HG02884 (cell line): ENCODE results near the gene UAP1L1.
A peak's percentile ranks its signal among the peaks of the same experiment; 100 is the strongest.
"Not testable (repeated sequence)": the region's sequence is repeated elsewhere in the genome, so short reads cannot be mapped to it uniquely, and the experiment has no call there.

ENCODE experiments used
- ATAC-seq: cut with Tn5 transposase; IDR thresholded peaks from one replicate; pipeline ENCODE4 v1.9.1; 2021; ENCODE audit warnings: mild to moderate bottlenecking, moderate library complexity; ENCODE audit not compliant: unreplicated experiment

UAP1L1 gene

DNA sequence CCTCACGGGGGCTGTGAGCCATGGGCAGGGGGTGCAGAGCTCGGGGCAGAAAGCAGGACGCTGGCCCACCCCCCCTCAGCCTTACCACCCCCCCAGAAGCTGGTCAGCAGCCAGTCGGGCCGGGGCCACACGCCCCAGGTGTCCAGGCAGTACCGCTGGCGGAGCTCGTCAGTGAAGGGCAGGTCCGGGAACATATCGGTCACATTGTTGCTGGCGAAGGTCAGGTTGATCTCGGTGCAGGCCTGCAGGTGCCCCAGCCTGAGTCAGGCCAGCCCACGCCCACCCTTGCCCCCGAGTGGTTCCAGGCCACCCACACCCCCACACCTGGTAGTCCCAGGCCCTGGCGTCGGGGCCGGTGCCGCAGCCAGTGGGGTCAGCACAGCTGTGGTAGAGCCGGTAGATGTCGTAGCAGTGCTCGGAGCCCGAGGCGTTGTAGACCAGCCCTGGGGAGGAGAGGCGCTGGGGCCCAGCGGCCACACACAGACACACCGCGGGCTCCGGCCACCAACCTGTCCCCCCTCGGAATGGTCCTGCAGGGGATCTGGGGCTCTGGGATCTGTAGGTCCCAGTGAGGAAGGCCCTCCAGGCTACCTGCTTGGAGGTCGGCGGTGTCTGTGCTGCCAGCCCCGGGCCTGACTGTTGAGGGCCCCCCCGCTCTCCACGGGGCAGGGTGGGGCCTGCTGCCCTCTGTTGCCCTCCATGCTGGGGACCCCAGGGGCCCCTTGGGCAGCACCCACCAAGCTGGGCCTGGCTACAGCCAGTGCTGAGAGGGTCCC lies 34.7 kb downstream of the UAP1L1 start:
- ATAC-seq, result no peak

GRCh38 chr9:137112564-137113384 lies 35.5 kb downstream of the UAP1L1 start:
- ATAC-seq, result no peak

DNA sequence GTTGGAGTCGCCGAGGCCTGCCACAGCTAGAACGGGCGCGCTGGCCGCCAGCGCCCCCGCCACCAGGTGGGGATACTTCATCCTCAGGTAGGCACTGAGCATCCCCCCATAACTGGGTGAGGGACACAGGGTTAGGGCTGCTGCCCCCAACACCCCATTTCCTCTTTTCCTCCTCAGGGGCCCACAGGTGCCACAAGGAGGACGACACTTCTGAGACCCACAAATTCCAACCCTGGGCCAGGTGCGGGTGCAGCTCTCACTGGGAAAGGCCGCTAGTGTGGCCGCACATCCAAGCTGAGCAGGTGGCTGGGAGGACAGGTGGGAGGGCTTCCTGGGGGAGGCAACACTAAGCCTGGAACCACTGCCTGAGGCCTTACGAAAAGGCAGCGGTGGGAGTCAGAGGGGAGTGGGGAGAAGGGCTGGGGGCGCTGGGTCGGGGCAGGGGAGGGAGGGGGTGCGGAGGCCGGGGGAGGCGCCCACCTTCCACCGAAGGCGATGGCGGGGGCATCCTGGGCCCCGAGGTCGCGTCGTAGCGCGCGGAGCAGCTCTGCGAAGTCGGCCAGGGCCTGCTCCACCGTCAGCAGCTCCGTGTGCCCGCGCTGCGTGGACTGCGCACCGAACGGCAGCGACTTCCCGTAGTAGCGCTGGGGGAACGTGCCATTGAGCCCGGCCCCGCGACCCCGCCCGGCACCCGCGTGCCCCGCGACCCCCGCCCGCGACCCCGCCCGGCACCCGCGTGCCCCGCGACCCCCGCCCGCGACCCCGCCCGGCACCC lies 36.3 kb downstream of the UAP1L1 start:
- no peak for ATAC-seq

DNA sequence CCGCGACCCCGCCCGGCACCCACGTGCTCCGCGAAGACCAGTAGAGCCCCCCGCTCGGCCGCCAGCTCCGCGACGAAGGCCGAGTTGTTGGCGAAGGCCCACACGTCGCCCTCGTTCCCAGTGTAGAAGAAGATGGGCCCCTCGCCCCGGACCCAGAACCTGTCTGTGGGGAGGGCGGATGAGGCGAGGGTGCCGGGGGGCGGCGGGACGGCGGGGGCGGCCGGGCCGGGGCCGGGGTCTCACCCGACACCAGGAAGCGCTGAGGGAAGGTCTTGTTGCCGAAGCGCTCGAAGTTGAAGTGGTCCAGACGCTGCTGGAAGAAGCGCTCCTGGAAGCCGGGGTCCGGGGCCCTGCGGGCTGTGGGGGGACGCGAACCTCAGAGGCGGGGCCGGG lies 36.9 kb downstream of the UAP1L1 start:
- ATAC-seq, result peak; percentile 17

DNA sequence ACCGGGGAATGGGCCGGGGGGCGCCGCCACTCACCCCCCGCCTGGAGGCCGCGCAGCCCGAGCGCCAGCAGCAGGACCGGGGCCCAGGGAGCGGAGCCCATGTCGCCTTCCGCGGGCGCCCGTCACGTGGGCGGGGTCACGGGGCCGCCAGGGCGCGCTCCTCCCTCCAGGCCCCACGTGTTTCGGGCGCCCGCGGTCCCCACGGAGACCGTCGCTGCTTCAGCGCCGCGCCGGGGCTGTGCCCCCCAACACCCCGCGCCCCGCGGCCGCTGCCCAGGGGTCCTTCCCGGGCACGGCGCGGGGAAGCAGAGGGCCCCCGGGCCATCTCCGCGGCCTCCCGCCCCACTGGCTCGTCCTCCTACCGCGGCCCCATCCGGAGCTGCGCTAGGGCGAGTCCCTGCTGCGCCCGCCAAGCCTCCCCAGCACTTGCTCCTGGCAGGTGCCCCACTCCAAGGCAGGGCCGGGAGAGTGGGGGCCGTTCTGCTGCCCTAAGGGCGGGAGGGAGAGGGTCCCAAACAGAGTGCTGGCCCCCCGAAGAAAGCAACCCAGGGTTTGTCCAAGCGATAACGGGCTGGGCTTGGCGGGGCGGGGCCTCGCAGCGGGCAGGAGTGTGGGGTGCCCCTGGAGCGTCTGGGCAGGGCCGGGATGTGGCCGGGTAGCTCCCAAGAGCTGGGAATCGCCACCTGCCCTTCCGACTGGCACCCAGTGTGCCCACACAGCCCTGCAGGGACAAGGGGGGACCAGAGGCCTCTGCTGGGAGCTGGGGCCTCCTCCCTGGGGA lies 37.5 kb downstream of the UAP1L1 start, which contains the start of gene DPP7:
TSS of gene DPP7 (minus strand) at position 121 of the 781 bp plus-strand sequence. CDS start at position 101, 20 bp downstream.
- ATAC-seq, result peak; percentile 65

DNA sequence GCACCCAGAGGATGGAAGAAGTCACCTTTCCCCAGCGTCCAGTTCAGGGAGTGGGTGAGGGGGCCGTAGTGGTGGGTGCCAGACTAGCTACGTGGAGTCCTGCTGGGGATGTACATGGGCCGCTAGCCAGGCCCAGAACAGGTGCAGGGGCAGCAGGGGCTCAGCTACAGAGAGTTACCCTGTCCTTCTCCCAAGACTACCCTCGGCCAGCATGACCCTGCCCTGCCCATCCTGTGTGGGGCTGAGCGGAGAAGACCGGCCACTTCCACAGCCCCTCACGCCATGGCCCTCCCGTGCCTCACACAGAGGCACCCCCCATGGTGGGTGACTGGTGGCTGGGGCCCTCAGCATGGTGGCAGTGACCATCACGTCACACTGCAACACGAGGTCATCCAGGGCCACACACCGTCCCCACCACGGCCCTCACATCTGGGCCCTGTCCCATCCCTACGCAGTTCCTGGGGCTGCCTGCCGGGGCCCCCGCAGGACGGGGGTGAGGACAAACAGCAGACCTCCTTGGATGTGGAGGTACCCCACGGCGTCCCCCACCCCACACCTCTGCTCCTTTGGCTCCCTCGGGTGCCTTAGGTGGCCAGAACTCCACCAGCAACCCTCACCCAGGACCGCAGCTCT lies 38.2 kb downstream of the UAP1L1 start:
- ATAC-seq, result no peak

GRCh38 chr9:137116027-137116507 lies 38.8 kb downstream of the UAP1L1 start:
- ATAC-seq, result no peak

GRCh38 chr9:137116728-137117127 lies 39.4 kb downstream of the UAP1L1 start:
- no peak for ATAC-seq

DNA sequence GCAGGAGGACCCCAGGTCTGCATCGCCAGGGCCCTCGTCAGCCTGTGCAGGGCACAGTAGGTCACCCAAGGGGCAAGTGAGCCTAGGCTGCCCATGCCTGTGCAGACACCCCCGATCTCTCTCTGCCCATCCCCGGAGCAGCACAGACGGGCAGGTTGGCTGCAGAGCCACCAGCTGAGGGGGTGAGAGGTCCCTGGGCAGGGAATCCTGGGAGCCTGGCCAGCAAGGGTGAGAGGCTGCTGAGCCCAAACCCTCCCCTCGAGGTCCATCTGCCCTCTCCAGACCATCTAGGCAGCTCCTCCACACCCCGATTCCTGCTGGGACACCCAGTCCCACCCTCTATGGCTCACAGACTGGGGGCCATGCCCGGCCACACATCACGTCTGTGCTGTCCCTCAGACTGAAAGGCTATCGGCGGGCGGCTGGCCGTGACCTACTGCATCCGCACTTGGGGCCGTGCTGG lies 40.0 kb downstream of the UAP1L1 start:
- no peak for ATAC-seq

- ATAC-seq, result not testable (repeated sequence)
These were observed 40.8 kb downstream of the UAP1L1 start for GRCh38 chr9:137118092-137118603.

DNA sequence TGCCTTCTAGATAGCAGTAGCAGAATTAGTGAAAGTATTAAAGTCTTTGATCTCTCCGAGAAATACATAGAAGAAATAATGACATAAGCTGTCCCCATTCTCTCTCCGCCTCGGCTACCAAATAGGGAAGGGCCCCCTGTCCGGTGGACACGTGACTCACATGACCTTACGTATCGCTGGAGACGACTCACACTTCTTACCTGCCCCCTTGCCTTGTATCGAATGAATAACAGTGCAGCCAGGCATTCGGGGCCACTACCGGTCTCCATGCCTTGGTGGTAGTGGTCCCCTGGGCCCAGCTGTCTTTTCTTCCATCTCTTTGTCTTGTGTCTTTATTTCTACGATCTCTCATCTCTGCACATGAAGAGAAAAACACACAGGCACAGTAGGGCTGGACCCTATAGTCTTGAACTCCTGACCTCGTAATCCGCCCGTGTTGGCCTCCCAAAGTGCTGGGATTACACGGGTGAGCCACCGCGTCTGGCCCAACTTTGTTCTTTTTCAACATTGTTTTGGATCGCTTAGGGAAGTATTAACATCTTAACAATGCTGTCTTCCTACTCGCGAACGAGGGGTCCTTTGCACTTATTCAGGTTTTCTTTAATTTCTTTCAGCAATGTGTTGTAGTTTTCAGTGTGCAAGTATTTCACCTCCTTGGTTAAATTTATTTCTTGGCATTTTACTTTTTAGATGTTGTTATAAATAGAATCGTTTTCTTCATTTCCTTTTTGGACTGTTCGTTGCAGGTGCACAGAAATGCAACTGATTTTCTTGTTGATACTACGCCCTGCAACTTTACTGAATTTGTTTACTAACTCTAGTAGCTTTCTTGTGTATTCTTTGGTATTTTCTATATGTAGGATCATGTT lies 44.8 kb downstream of the UAP1L1 start:
- ATAC-seq, result not testable (repeated sequence)

DNA sequence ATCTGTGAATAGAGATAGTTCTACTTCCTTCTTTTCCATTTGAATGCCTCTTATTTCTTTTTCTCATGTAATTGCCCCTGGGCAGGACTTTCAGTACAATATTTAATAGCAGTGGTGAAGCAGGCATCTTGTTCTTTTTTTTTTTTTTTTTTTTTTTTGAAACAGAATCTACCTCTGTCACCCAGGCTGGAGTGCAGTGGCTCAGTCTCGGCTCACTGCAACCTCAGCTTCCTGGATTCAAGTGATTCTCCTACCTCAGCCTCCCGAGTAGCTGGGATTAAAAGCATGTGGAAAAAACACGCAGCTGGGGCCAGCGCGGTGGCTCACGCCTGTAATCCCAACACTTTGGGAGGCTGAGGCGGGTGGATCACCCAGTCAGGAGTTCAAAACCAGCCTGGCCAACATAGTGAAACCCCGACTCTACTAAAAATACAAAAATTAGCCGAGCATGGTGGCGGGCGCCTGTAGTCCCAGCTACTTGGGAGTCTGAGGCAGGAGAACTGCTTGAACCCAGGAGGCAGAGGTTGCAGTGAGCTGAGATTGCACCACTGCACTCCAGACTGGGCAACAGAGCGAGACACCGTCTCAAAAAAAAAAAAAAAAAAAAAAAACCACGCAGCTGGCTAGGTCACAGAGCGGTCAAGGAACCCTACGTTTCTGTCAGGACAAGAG lies 45.6 kb downstream of the UAP1L1 start:
- not testable (repeated sequence) for ATAC-seq

DNA sequence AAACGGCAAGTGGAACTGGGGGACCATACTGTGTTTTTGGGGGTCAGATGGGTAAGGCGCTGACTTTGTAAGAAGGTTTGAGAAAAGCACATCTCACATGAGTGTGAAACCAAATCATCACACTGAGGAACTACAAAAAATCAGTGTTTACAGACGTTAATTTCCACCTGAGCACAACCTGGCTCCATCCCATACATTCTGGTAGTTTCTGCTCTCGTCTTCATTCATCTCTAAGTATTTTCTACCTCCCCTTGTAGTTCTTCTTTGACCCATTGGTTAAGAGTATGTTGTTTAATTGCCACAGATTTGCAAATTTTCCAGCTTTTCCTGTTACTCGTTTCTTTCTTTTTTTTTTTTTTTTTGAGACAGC lies 46.1 kb downstream of the UAP1L1 start:
- ATAC-seq, result no peak

- ATAC-seq, result not testable (repeated sequence)
These were observed 46.7 kb downstream of the UAP1L1 start for GRCh38 chr9:137123952-137124462.

DNA sequence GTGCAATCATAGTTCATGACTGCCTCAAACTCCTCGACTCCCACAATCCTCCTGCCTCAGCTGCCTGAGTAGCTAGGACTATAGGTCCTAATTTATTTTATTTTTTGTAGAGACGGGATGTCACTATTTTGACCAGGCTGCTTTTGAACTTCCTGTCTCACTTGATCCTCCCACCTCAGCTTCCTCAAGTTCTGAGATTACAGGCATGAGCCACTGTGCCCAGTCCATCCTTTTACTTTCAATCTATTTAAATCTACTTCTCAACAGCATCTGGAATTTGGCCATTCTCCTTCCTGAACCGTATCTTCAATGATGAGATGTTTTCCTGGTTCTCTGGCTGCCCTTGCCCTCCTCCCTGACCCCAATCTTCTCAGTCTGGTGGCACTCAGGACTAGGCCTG lies 49.5 kb downstream of the UAP1L1 start:
- no peak for ATAC-seq

DNA sequence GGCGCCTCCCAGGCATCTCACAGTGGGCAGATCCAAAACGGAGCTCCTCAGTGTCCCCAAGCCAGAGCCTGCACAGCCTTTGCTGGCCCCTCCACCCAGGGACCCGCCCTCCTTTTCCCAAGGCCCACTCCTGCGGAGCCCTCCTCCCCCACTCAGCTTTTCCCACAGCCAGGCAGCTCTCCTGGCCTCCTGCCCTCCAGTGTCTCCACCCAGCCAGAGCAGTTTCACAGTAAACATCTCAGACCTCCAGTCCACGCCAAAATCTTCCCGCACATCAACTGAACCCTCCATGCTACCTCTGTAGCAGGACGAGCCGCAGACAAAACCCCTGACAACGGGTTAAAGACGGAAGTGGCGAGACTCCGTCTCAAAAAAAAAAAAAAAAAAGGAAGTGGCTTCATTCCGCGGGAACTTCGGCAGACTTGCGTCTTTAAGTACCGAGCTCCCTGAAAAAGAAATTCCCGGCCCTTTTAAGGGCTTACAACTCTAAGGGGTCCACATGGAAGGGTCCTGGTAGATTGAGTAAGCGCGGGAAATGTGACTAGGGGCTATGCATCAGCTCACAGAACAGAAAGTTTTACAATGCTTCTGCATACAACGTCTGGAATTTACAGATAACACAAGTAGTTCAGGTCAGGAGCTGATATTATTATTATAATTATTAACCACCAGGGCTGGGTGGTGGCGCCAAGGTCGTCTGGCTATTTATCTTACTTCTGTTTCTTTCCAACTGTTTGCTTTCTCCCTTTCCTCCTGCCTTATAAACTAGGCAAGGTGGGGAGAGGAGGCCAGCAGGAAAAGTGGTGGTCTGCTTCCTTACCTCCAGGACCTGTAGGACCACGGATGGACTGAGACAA lies 50.2 kb downstream of the UAP1L1 start:
- no peak for ATAC-seq
